Epithelial cell of prostate (primary cell): ENCODE data around the gene PDK2.

Source experiments
- DNase-seq: peaks from one replicate; pipeline ENCODE4 v3.0.0-alpha.2; 2011; ENCODE audit warnings: low read depth, low spot score
- H3K27ac ChIP-seq: fragments of 450-650 bp; 2 replicates; pipeline ENCODE4 v1.5.1; 2017; ENCODE audit warnings: mild to moderate bottlenecking

PDK2 gene

DNA sequence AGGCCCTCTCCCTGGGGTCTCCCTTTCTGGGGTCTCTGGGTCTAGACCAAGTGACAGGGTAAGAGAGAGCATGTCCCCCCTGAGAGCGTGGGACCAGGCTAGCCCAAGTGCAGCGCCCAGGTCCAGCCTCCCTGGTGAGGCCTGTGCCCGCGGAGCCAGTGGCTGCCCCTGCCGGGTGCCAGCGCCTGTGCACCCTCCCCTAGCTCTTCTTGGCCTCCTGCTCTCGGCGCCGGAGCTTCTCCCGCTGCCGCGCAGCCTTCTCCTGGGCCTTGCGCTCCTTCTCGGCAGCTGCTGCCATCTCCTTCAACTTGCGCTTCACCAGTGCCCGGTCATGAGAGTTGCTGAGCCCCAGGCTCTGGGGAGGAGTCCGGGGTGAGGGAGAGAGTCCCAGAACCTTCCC, 17.5 kb downstream of the PDK2 start:
- DNase-seq, result no peak
- H3K27ac ChIP-seq, result no peak overlapping the region

DNA sequence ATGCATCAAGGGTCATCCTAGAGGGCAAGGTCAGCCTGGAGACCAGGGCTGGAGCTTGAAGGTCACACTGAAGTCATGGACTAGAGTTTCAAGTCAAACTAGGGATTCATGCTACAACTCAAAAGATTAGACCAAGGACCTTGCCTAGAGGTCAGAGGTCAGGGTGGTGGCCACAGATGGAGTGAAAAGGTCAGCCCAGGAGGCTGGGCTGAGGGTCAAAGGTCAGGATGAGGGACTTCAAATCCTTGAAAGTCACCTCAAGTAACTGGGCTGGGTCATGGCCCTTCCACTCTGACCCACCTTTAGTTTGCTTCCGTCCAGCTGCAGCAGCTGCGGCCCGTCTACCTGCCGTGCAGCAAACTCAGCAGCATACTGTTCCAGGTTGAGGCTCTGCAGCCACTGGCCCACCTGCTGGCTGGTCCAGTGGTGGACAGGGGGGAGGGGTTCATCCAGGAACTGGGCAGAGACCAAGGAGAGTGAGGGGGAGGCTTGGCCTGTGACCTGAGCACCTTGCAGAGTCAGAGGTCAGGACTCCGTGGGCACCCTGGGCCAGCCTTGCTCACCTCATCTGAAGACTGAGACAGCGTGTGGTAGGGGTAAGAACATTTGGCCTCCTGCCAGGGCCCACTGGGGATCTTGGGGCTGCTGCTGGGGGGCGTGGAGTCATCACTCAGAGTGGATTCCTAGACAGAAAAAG, 18.6 kb downstream of the PDK2 start:
- no peak overlapping the region for H3K27ac ChIP-seq
- no peak for DNase-seq

DNA sequence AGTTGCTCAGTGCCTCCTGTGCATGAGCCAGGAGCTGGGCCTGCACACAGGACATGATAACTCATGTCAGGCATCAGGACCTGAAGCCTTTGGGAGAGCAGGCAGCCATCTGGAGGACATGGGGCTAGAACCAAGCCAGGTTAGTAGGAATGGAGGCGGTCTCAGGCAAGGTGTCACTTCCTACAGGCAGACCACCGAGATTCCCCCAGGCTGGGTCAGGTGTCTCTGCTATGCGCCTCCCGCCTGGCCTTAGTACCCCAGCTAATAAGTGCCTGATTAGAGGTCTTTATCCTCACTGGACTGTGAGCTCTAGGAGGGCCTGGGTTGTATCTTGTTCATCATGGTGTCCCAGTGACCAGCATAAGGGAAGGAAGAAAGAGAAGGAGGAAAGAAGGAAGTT, 19.2 kb downstream of the PDK2 start:
- DNase-seq, result no peak

DNA sequence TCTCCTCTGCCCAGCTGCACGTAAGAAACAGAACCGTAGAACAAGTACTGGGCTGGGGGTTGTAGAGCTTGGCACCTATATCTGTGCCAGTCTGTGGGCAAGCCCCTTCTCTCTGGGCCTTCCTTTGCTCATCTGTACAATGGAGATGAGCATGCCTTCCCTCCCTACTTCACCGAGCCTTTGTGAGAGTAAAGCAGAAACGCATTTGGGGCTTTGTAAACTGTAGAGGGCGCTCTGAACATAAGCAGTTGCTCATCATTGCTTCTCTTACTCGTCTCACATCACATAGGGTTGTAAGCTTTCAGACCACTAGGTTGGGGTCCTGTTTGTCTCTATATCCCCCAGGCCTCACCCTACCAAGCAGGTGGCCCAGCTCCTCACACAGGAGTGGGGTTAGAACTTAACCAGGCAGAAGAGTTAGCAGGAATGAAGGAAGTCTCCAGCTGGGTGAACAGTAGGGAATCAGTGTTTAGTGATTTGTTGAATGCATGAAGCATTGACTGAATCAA, 19.8 kb downstream of the PDK2 start:
- no peak overlapping the region for H3K27ac ChIP-seq
- no peak for DNase-seq

More for the DNA sequence above, 19.2 kb downstream of the PDK2 start:
- H3K27ac ChIP-seq, result no peak overlapping the region

DNA sequence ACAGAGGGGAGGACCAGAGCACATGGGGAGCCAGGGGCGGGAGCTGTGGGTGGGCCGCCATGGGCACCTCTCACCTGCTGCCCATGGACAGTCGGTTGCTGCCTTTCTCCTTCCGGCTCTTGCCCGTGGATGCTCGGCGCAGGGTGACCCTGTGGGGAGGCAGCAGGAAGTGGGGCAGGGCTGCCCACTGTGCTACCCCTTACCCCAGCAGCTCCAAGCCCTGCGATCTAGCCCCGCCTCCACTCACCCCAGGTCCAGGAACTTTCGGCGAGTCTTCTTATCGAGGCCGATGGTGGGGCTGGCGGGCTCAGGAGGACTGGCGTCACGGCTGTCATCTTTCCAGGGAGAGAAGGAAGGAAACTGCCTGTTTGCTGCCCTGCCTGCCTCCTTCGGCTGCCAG, 20.6 kb downstream of the PDK2 start:
- H3K27ac ChIP-seq, result no peak overlapping the region
- no peak for DNase-seq

DNA sequence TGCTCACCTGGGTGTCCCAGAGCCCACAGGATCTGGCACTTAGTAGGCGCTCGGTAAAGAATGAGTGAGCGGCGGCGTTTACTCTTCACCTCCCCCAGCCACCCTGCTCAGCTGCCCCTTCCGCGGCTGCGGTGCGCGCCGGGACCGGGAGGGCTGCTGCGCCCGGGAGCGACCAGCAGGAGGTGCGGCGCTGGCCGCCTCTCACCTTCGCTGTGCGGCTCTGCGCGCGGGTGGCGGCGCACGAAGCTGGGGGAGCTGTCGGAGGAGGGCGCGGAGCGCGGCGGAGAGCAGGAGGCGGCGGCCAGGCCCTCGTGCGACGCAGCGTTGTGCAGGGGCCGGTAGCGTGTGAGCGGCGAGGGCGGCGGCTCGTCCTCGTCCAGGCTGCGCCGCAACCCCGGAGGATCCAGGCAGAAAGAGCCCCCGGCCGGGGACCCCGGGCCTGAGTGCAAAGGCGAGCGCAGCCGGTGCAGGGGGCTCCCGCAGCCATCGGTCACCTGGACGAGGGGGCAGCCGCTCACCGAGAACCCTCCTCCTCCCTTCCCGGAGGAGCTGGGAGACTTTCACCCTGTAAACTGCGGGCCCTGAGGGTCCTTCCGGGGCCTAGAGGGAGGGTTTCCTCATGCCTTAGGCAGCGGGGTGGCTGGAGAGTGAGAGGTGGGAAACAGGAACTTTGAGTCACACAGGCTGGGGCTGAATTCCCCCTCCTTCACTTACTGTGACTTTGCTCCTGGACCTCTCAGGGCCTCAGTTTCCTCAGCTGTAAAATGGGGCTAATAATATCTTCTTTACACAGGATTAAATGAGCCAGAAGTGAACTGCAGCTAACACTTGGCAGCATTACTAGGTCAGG, 22.3 kb downstream of the PDK2 start:
- DNase-seq, result no peak
- no peak overlapping the region for H3K27ac ChIP-seq

DNA sequence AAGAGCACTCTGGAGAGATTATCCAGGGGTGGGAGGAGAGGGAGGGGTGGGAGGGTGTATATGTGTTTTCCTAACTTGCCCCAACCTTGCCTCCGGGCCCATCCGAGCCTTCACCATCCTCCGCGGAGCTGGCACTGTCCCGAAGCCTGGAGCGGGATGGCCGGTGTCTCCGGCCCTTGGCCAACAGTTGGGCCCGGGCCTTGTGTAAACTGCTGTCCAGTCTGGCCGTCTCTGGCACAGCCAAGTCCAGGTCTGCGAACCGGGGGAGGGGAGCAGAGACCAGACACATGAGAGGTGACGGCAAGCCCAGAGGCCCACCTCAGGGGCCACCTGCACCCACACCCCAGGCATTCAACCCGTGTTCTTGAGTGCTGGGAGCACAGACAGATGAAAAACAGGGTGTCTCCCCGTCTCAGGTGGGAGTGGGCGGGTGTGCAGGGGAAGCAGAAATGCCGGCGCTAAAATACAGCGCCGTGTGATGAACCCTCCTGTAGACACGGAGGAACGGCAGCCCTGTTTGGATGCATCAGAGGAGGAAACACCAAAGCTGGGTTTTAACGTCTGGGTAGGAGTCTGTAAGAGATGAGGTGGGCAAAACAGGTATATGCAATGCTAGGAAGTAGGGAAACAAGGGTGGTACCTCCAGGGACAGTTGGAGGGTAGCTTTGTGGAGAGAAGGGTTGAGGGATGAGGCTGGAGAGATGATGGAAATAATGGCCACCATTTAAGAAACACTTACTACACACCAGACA, 23.1 kb downstream of the PDK2 start:
- no peak for DNase-seq
- H3K27ac ChIP-seq, result no peak overlapping the region

DNA sequence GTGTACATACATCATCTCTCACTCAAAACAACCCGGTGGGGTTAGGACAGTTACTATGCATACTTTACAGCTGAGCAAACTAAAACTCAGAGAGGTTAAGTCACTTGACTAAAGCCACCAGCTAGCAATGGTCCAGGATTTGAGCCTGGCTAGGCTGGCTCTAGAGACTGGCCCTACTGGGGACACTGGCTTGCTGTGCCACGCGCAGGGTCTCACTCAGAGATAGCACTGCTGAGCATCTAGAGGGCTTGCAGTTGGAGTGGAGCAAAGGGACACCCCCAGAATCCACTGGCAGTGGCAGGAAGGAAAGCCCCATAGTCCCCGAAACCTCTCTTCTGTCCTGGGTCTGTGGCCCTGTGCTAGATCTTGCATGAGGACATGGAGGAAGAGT, 23.7 kb downstream of the PDK2 start:
- DNase-seq, result no peak
- no peak overlapping the region for H3K27ac ChIP-seq

DNA sequence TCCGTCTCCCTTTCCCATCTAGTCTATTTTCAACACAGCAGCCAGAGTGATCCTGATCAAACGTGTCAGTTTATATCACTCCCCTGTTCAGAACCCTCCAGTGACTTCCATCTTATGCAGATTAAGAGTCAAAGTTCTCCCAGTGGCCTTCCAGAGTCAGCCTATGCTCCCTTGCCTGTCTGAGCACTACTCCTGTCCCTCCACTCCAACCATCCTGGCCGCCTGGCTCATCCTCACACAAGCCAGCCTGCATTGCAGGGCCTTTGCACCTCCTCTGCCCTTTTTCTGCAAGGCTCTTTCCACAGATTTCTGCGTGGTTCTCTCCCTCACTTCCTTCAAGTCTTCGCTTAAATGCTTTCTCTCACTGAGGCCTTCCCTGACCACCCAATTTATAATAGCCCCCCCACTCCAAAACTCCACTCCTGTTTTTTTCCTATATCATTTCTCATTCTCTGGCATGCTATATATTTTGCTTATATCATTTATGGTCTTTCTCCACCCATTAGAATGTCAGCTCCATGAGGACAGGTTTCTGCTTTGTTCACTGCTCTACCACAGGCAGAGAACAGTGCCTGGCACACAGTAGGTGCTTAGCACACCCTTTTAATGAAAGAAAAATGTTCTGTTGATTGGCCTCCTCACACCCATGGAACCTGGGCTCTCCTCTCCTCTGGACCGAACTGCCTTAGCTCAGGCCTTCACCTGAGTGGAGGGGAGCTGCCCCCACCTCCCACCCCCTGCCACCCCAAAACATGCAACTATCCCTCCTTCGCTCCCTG, 25.5 kb downstream of the PDK2 start:
- H3K27ac ChIP-seq, result no peak overlapping the region
- no peak for DNase-seq

DNA sequence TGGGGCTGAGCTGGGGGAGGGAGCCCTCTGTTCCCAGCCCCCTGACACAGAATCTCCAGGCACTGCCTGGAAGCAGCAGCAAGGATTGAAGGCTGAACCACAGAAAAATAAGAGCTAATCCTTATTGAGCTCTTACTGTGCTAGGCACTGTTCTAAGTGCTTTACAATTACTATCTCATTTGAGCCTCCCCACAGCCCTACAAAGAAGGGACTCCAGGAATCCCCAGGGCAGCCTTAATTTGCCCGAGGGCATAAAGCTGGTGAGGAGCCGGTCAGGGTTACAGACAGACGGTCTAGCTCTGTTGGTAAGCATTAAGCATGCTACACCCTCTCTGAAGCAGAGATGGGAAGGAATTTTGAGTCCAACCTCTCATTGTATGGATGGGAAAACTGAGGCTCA, 27.8 kb downstream of the PDK2 start:
- DNase-seq, result no peak
- H3K27ac ChIP-seq, result no peak overlapping the region

DNA sequence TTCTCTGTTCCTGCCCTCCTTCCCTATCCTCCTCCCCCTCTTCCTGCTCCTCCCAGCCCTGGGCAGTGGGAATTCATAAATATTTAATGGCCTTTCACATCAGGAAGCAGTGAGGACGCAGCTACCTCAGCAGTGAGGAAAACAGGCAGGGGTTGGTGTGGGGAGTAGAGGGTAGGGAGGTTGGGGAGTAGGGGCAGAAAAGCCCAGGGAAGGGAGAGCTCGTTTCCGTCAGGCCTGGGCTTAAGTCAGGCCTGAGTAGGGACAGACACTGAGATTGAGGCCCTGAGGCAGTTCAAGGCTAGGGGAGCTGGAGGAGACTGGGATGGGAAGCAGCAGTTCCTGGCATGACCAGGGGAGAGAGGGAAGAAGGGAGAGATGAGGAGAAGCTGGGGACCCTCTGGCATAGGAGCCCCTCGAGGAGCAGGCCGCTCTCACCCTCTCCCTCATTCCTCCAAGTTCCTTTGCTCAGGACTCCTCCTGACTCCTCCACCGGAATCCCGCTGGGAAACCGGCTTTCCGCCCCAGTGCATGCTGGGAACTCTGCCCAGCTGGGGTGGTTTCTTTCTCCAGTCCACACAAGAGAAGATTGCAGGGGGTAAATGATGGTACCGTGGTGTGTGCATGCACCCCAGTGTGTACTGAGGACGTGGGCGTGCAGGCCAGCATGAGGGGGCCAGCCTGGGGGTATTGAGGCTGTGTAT, 28.6 kb downstream of the PDK2 start:
- H3K27ac ChIP-seq, result no peak overlapping the region
- no peak for DNase-seq

DNA sequence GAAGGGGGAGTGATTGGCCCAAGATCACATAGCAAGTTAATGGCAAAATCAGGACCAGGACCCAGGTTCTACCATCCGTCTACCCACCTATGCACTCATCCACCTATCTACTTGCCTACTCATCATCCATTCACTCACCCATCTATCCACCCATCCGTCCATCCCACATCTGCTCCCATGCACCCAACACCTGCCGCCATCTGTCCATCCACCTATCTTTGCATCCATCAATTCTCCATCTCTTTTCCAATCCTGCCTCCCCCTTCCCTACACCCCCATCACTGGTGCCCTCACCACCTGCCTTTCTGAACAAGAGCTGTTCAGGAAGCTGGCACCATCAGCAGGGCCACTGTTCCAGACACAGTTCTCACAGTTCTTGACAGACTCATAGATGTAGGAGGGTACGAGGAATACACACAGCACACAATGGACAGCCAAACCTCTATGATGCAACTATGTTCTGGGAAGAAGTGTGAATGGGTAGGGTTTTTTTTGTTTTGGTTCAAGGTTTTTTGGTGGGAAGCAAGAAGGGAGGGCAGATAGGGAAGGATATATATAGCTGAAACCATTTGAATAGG, 30.4 kb downstream of the PDK2 start:
- DNase-seq, result no peak
- H3K27ac ChIP-seq, result no peak overlapping the region

DNA sequence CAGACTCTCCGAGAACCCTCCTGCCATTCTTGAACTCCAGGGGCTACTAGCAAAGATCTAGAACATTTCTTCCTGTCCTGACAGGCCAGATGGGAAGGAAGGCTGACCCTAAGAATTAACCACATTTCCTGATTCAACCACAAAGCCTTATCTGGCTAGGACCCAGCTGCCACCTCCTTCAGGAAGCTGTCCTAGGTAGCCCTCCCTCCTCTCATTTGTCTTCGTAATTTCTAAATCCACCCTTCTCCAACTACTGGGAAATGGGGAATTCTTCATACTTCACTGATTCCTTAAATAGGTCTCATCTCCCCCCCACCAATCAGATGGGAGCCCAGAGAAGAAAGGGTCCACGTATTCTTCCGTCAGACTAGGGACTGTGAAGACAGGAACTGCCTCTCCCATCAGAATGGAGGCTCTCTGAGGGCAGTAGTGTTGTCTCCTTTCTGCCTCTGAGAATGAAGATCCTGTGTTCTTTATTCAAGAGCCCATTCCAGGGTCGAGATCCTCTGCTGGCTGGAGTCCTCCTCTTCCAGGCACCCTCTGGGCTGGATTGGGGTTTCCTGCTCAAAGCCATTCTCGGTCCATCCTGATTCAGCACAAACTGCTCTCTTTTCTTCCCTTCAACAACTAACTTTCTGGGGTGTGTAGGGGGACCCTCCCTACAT, 32.7 kb downstream of the PDK2 start:
- no peak overlapping the region for H3K27ac ChIP-seq
- DNase-seq, result no peak

DNA sequence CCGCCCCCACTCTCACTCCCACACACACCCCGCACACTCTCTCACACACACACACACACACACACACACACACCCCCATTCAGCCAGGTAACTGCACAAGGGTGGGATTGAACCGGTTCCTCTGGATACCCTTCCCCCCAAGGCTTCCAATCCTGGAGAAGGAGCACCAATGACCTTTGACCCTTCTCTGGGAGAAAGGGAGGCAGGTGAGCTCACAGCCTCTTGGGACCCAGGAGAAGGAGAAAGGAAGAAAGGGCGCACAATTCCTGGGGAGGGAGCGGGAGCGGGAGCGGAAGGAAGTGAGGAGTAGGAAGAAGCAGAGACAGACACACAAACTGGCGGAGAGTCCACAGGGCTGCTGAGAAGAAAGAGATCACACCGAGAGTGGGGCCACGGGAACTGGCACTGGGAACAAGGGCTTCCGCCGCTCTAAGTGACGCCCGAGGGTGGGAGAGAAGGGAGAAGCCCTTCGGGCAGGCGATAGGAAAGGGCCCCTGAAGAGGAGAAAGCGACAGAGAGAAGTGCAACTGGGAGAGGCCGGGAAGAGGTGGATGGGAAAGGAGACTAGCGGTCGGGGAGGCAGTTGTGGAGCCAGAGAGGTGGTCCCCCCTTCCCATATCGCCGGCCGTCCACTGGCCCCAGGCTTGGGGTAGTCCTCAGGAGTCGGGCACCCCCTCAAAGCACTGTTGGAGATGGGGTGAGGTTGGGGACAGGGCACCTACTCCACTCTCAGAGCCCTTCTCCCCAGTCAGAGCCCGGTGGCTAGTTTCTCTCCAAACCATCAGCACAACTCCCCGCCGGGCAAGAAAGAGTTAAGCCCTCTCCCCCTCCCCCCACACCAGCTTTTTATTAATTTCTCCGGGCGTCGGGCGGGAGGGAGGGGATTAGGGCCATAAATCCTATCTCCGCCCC, 33.5 kb downstream of the PDK2 start:
- no peak overlapping the region for H3K27ac ChIP-seq
- no peak for DNase-seq

DNA sequence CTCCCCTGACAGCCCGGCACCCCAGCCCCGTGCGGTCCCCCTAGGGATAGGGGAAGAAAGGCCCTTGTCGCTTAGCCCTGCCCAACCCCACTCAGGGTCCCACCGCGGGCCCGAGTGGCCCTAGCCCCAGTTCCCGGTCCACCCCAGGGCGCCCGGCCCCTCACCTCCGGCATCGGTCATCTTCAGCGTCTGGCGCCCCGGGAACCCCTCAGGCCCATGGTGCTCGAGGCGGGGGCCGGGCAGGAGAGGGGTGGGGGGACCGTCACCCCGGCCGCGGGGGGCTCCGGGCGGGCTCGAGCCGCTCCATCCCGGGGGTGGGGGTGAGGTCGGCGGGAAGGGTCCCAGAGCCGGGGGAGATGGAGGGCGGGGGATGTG, 34.2 kb downstream of the PDK2 start:
- DNase-seq, result no peak
- no peak overlapping the region for H3K27ac ChIP-seq

DNA sequence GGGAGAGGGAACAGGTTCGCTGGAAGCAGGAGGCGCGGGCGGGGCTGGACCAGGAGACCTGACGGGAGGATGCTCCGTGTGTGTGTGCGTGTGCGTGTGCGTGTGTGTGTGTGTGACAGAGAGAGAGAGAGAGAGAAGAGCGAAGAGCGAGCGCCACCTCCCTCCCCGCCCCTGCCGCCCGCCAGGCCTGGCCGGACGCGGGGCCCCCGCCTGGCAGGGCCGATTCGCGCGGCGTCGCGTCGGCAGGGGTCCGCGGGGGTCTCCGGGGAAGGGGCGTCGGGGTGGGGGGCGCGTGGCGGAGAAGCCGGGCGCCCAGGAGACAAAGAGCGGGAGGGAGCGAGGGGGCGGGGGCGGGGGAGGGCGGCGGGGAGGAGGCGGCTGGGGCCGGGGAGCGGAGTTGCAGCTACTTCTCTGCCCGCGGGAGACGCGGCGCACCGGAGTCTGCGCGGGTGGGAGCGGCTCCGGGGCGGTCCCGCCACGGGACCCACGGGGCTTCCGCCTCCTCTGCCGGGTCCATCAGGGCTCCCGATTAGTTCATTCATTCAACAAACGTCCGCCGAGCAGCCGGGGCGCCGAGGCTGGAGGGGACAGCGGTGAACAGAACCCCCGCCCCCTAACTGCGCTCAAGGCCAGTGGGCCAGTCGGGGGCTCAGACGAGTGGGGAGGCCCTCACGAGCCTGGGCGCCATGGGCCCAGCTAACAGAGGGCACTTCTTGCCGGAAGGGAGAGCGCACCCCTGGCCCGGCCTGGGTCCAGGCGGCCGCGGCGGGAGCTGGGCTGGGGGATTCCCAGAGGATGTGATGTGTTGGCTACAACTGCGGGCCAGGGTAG, 34.8 kb downstream of the PDK2 start, which contains the start of gene SAMD14:
Gene SAMD14, minus strand, starts transcription at position 433 of the 831 bp plus-strand sequence. CDS start 5,201 bp downstream, outside the sequence.
- no peak for DNase-seq
- H3K27ac ChIP-seq, result no peak within 1 kb of the TSS
